ENCODE measurements around the gene CD8B.

DNA sequence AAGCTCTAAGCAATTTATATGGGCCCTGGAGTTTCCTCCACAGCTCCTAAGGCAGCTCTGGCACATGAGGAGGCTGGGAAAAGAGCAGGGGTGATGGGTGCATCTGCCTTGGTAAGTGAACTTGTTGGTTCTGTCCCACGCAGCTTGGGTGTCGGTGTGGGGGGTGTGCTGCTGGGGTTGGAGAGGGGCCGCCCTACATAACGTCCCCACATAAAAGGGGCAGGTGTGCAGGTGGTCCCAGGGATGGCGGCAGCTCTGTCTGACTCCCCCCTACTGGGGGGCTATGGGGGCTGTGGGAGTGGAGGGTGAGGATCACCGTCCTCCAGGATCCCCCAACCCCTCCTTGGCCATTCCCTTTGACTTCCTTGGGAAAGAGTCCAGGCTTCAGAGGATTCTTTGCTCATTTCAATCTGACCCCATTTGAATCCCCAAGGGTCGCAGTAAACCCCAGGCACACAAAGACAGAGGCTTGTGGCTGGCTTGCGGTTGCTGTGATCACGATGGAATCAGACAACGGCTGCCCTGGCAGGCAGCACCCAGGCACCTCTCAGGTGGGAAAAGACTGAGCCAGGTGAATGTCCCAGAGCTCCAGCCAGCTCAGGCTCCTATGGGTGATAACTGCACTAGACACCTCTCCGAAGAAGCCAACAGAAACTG lies 36.5 kb downstream of the CD8B start:
- TF ChIP-seq, protein P1, sequence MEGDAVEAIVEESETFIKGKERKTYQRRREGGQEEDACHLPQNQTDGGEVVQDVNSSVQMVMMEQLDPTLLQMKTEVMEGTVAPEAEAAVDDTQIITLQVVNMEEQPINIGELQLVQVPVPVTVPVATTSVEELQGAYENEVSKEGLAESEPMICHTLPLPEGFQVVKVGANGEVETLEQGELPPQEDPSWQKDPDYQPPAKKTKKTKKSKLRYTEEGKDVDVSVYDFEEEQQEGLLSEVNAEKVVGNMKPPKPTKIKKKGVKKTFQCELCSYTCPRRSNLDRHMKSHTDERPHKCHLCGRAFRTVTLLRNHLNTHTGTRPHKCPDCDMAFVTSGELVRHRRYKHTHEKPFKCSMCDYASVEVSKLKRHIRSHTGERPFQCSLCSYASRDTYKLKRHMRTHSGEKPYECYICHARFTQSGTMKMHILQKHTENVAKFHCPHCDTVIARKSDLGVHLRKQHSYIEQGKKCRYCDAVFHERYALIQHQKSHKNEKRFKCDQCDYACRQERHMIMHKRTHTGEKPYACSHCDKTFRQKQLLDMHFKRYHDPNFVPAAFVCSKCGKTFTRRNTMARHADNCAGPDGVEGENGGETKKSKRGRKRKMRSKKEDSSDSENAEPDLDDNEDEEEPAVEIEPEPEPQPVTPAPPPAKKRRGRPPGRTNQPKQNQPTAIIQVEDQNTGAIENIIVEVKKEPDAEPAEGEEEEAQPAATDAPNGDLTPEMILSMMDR (IDR thresholded peaks at IDR 0.05; ENCODE audit: extremely low read depth in 1 of 2, insufficient read depth in 1 of 2, low read depth in 1 of 2, low read length in 2 of 2): no peak
- no peak for TF ChIP-seq POLR2A (IDR thresholded peaks at IDR 0.05; ENCODE audit: low read depth, low read length)
- no peak for TF ChIP-seq FOS (IDR thresholded peaks at IDR 0.05; ENCODE audit: borderline replicate concordance, insufficient read depth, low read length)
- no peak for TF ChIP-seq POLR2AphosphoS5 (IDR thresholded peaks at IDR 0.05; ENCODE audit: insufficient read depth, low read depth, low read length)
- TF ChIP-seq EZH2 (IDR thresholded peaks at IDR 0.05; ENCODE audit: borderline replicate concordance, low read depth, low read length, severe bottlenecking): no peak
- TF ChIP-seq, protein P2, sequence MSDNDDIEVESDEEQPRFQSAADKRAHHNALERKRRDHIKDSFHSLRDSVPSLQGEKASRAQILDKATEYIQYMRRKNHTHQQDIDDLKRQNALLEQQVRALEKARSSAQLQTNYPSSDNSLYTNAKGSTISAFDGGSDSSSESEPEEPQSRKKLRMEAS (IDR thresholded peaks at IDR 0.05; ENCODE audit: insufficient read depth, insufficient read length): no peak
